ENCODE data around the gene ACRV1.

- TF ChIP-seq POLR2A (IDR thresholded peaks at IDR 0.05): no peak
- TF ChIP-seq, protein P1, sequence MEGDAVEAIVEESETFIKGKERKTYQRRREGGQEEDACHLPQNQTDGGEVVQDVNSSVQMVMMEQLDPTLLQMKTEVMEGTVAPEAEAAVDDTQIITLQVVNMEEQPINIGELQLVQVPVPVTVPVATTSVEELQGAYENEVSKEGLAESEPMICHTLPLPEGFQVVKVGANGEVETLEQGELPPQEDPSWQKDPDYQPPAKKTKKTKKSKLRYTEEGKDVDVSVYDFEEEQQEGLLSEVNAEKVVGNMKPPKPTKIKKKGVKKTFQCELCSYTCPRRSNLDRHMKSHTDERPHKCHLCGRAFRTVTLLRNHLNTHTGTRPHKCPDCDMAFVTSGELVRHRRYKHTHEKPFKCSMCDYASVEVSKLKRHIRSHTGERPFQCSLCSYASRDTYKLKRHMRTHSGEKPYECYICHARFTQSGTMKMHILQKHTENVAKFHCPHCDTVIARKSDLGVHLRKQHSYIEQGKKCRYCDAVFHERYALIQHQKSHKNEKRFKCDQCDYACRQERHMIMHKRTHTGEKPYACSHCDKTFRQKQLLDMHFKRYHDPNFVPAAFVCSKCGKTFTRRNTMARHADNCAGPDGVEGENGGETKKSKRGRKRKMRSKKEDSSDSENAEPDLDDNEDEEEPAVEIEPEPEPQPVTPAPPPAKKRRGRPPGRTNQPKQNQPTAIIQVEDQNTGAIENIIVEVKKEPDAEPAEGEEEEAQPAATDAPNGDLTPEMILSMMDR (IDR thresholded peaks at IDR 0.05): no peak
Observed at GRCh38 chr11:125724125-125724524, 43.5 kb upstream of the ACRV1 start.
